GM18507 (cell line): ENCODE results near the gene SPDYE18.
A peak's percentile ranks its signal among the peaks of the same experiment; 100 is the strongest.
"Not testable (repeated sequence)": the region's sequence is repeated elsewhere in the genome, so short reads cannot be mapped to it uniquely, and the experiment has no call there.

Experiments used
- DNase-seq: peaks from one replicate; pipeline ENCODE4 v3.0.0; 2011; ENCODE audit warnings: low read depth; ENCODE audit not compliant: insufficient read length; ENCODE audit errors: extremely low spot score
- FAIRE-seq: peaks from 2 replicates; lab custom pipeline; 2011; peaks lifted over from hg19 to GRCh38; lab: Jason Lieb, UNC

The SPDYE18 gene

GRCh38 chr7:77062557-77062956 lies at the start of gene SPDYE18:
TSS of gene SPDYE18 (minus strand) at chr7:77062558. CDS start at chr7:77060512, 2,046 bp downstream.
- DNase-seq, FAIRE-seq: not testable (repeated sequence)

DNA sequence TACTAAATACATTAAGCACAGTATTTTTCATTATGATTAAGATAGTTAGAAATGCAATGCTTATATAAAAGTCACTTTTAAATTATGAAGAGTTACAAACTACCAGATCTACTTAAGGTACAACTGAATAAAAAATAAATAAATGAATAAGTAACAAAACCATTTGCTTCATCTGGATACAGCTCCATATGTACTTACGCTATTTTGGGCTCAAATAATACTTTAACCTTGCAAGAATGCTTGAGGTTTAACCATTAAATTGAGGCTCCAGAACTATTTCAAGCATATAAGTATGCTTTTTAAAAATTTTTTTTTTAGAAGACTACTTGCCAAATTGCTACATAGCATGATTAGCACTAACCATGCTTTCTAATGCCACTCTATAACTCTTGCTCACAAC lies 46.0 kb upstream of the SPDYE18 start:
- not testable (repeated sequence) for FAIRE-seq

DNA sequence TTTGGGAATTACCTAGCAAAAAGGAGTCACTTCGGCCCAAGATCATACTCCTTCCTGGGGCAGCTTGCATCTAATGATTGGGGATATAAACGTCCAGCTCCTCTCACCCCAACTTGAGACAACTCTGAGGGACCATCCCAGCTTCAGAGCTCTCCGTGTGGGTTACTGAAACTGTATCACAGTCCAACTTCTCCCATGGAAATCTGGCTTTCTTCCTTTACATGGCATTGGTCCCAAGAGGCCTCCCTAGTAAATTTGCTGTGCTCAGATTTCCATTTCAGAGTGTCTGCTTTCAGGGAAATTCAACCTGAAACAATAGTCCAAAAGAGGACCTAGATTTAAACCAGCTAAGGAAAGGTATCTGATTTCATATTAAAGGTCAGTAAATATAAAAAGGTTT lies 45.3 kb upstream of the SPDYE18 start:
- FAIRE-seq, DNase-seq: not testable (repeated sequence)

More for the DNA sequence above, 46.0 kb upstream of the SPDYE18 start:
- not testable (repeated sequence) for DNase-seq

DNA sequence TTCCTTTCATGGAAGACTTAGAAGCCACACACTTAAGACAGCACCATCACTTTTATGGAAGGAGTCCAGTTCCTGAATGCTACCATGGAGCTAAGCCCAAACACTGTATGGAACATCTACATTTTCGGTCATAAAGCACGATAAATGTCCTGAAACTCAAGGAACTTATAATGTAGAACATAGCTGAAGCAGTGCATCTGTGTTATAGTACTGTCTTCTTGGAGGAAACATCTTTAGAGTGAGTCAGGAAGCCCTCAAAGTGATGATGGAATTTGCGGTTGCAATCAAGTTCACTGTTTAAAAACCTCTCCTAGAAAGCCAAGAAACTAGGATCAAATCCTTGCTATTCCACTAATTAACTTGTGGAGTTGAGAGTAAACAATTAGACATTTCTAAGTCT lies 43.5 kb upstream of the SPDYE18 start:
- not testable (repeated sequence) for FAIRE-seq, DNase-seq

GRCh38 chr7:77102671-77103070 lies 40.3 kb upstream of the SPDYE18 start:
- not testable (repeated sequence) for FAIRE-seq

DNA sequence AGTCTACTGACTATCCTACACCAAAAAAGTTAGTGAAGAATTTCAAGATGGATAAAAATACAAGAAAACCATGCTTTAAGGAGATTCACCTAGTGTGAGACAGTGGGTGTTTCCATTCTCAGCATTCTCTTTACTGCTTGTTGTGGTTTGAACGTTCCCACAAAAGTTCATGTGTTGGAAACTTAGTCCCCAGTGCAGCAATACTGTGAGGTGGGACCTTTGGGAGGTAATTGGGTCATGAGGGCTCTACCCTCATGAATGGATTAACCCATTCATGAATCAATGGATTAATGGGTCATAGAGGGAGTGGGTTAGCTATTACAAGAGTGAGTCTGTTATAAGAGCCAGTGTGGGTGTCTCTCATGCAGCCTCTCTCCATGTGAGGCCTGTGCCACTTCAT lies 38.8 kb upstream of the SPDYE18 start:
- not testable (repeated sequence) for DNase-seq, FAIRE-seq

More at GRCh38 chr7:77102671-77103070, 40.3 kb upstream of the SPDYE18 start:
- not testable (repeated sequence) for DNase-seq

DNA sequence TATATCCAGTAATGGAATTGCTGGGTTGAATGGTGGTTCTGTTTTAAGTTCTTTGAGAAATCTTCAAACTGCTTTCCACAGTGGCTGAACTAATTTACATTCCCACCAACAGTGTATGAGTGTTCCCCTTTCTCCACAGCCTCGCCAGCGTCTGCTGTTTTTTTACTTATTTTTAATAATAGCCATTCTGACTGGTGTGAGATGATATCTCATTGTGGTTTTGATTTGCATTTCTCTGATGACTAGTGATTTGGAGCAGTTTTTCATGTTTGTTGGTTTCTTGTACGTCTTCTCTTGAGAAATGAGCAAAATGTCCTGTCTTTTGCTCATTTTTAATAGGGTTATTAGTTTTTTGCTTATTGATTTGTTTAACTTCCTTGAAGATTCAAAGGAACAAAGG lies 38.1 kb upstream of the SPDYE18 start:
- DNase-seq, result not testable (repeated sequence)
- FAIRE-seq, result peak; percentile 21

GRCh38 chr7:77092301-77092700 lies 29.9 kb upstream of the SPDYE18 start:
- FAIRE-seq, DNase-seq: not testable (repeated sequence)

GRCh38 chr7:77082192-77082591 lies 19.8 kb upstream of the SPDYE18 start:
- not testable (repeated sequence) for FAIRE-seq, DNase-seq

GRCh38 chr7:77080236-77080635 lies 17.9 kb upstream of the SPDYE18 start:
- not testable (repeated sequence) for FAIRE-seq, DNase-seq

- DNase-seq, FAIRE-seq: not testable (repeated sequence)
Observed at GRCh38 chr7:77079624-77080023, 17.3 kb upstream of the SPDYE18 start.

- peak; percentile 12 for FAIRE-seq
- DNase-seq, result not testable (repeated sequence)
Observed at GRCh38 chr7:77079112-77079511, 16.8 kb upstream of the SPDYE18 start.

- DNase-seq, FAIRE-seq: not testable (repeated sequence)
Observed at GRCh38 chr7:77077060-77077459, 14.7 kb upstream of the SPDYE18 start.

GRCh38 chr7:77074786-77075396 lies 12.5 kb upstream of the SPDYE18 start:
- FAIRE-seq, DNase-seq: not testable (repeated sequence)

GRCh38 chr7:77071108-77071507 lies 8.8 kb upstream of the SPDYE18 start:
- DNase-seq, FAIRE-seq: not testable (repeated sequence)

DNA sequence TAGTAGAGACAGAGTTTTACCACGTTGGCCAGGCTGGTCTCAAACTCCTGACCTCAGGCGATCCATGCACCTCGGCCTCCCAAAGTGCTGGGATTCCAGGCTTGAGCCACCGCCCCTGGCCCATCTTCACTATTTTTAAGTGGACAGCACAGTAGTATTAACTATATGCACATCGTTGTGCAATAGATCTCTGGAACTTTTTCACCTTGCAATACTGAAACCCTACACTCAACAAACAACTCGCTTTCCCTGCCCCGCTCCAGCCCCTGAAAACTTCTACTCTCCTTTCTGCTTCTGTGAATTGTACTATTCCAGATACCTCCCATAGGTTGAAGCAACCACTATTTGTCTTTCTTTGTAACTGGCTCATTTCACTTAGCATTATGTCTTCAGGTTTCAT lies 3.5 kb upstream of the SPDYE18 start:
- not testable (repeated sequence) for FAIRE-seq, DNase-seq

DNA sequence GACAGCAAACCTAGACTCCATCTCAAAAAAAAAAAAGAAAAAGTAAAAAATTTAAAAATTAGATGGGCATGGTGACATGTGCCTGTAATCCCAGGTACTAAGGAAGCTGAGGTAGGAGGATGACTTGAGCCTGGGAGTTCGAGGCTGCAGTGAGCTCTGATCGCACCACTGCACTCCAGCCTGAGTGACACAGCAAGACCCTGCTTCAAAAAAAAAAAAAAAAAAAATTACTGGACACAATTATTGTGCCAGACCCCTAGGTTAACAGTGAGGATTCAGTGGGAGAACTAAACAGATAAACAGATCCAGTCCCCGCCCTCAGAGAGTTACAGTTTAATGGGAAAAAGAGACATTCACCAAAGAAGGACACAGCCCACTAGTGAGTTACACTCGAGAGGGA lies 1.4 kb upstream of the SPDYE18 start:
- not testable (repeated sequence) for FAIRE-seq, DNase-seq

DNA sequence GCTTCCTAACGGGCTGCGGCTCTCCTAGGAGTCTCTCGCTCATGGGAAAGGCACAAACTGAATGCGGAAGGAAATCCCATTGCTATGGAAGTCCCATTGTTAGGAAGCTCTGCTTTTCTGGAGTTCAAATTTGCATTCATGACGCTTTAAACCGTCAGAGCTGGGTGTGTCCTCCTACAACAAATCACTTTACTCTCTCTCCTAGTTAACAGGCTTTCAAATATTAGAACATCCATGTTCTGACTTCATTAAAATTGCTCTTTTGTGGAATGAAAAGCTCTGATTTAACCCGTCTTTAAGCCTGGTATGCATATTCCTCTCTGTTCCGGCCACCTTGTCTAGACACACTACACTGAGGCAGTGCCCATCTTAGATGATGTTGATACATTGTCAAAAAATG lies 30.1 kb downstream of the SPDYE18 start, which contains the start of gene SPDYE17:
SPDYE17 (minus strand) TSS at position 101 of the 400 bp plus-strand sequence. CDS start 1,791 bp downstream, outside the sequence.
- not testable (repeated sequence) for DNase-seq, FAIRE-seq

- FAIRE-seq, DNase-seq: not testable (repeated sequence)
Observed at GRCh38 chr7:77026349-77026748, 36.0 kb downstream of the SPDYE18 start.

GRCh38 chr7:77010074-77010680 lies 52.2 kb downstream of the SPDYE18 start:
- DNase-seq, result not testable (repeated sequence)

More at GRCh38 chr7:77010074-77010680, 52.2 kb downstream of the SPDYE18 start:
- FAIRE-seq, result not testable (repeated sequence)
